Measurements from ENCODE around the gene ASGR2. TPM values are rescaled to one million over a fixed set of nuclear protein-coding genes. Genes with fewer than 3 reads are reported as not detected.

ASGR2 gene
- polyA plus RNA-seq, 1 of the 3 experiments (the other 2 are of a cell fraction) = not detected

DNA sequence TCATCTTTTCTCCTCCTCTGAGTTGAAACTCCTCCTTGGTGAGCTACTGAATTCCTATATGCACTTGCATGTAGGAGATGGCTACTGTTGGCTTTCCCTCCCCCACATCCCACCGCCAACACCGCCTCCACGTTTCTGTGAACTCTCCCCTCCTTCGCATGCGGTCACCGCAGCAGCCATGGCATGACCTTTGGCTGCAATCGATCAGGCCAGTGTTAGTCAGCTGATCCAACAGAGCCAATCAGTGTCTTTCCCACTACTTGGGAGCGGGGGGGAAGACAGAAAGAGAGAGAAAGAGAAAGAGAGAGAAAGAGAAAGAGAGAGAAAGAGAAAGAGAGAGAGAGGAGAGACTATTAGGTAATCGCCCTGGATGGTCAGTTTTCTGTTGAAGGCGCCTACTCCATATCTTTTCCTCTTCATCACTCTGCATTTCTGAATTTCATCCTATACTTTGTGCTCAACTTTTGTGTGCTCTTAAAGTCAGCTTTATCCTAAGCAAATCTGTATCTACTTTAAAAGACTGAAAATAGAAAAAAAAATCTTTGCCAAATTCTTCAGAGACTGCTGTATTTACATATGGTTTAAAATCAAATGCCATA is 41.8 kb upstream of the ASGR2 start:
- H4K20me1 ChIP-seq (ENCODE audit: insufficient read depth) = no peaks in the 10 kb centered on the region
- no peaks in the 10 kb centered on the region for H3K4me1 ChIP-seq (ENCODE audit: control insufficient read depth in 1 of 2, insufficient read depth in 2 of 2, low read depth in 1 of 2, low read length in 1 of 2)
- no peaks in the 10 kb centered on the region for H3F3A ChIP-seq (replicated peaks; ENCODE audit: insufficient read depth)
- H3K27me3 ChIP-seq (ENCODE audit: insufficient read depth) = peaks cover 88% of the 10 kb centered on the region
- no peak overlapping the region for H2AFZ ChIP-seq (ENCODE audit: low read depth)
- no peak overlapping the region for H3K4me2 ChIP-seq
- no peak overlapping the region for H3K4me3 ChIP-seq (ENCODE audit: low read depth in 2 of 2, low read length in 1 of 2)
- H3K79me2 ChIP-seq (ENCODE audit: insufficient read depth) = no peaks in the 10 kb centered on the region
- H3K9me3 ChIP-seq = no peaks in the 10 kb centered on the region
- no peak overlapping the region for H3K27ac ChIP-seq (ENCODE audit: low read depth in 2 of 2, low read length in 1 of 2)
- ChIA-PET CTCF (interaction anchor here (0.6 to 2.5 kb wide), 6 partner anchors 8 to 241 kb away, joined by 3 to 11 read pairs (median 3); no protein-coding TSS in a partner anchor), POLR2A (no interaction called here)
- H3K9ac ChIP-seq = no peak overlapping the region
- no peaks in the 10 kb centered on the region for H3K36me3 ChIP-seq (replicated peaks in 1 of 2; ENCODE audit: control insufficient read depth in 1 of 2, insufficient read depth in 2 of 2, low read length in 1 of 2)
- TF ChIP-seq, protein P1, sequence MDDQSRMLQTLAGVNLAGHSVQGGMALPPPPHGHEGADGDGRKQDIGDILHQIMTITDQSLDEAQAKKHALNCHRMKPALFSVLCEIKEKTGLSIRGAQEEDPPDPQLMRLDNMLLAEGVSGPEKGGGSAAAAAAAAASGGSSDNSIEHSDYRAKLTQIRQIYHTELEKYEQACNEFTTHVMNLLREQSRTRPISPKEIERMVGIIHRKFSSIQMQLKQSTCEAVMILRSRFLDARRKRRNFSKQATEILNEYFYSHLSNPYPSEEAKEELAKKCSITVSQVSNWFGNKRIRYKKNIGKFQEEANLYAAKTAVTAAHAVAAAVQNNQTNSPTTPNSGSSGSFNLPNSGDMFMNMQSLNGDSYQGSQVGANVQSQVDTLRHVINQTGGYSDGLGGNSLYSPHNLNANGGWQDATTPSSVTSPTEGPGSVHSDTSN (IDR thresholded peaks at IDR 0.05) = no peak
- TF ChIP-seq TEAD4 (IDR thresholded peaks at IDR 0.05; ENCODE audit: borderline replicate concordance, insufficient read depth) (no peak), RCOR1 (IDR thresholded peaks at IDR 0.05; ENCODE audit: low read length) (no peak), SIN3A (IDR thresholded peaks at IDR 0.05; ENCODE audit: borderline replicate concordance, low read depth, low read length) (no peak), EP300 (IDR thresholded peaks at IDR 0.05; ENCODE audit: borderline replicate concordance in 1 of 2, low read depth in 1 of 2, low read length in 1 of 2) (no peak), CHD2 (IDR thresholded peaks at IDR 0.05; ENCODE audit: low read length, partially characterized antibody) (no peak)
- 24% methylated on average over 10 of the region's 10 CpGs for WGBS (ENCODE audit: low lambda C conversion rate)
- H3K9me2 ChIP-seq = no peaks in the 10 kb centered on the region
- no peak for DNase-seq

DNA sequence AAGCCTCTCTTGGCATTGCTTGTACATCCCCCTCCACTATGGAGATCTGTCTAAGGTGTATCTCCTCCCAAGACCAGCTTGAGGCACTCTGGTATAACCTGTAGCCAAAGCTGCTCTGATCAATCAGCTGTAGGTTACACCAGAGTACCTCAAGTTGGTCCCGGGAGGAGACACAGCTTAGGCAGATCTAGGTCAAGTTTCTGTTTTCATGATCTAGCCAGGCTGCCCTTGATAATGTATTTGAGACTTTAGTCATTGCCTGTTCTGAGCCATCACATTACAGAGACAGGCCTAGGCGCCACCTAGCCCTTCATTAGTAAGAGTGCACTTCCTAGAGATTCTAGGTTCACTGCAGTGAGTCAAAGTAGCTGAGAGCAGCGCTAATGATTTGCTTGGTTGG is 33.1 kb upstream of the ASGR2 start:
- no peaks in the 10 kb centered on the region for H3K4me1 ChIP-seq (ENCODE audit: control insufficient read depth in 1 of 2, insufficient read depth in 2 of 2, low read depth in 1 of 2, low read length in 1 of 2)
- 13% methylated on average over 3 of the region's 3 CpGs for WGBS (ENCODE audit: low lambda C conversion rate)
- H3K9ac ChIP-seq = no peak overlapping the region
- peaks cover 73% of the 10 kb centered on the region for H3K27me3 ChIP-seq (ENCODE audit: insufficient read depth)
- H3K36me3 ChIP-seq (replicated peaks in 1 of 2; ENCODE audit: control insufficient read depth in 1 of 2, insufficient read depth in 2 of 2, low read length in 1 of 2) = no peaks in the 10 kb centered on the region
- no peaks in the 10 kb centered on the region for H3K9me3 ChIP-seq
- DNase-seq = no peak
- no peaks in the 10 kb centered on the region for H3F3A ChIP-seq (replicated peaks; ENCODE audit: insufficient read depth)
- no peaks in the 10 kb centered on the region for H3K79me2 ChIP-seq (ENCODE audit: insufficient read depth)
- no peak overlapping the region for H2AFZ ChIP-seq (ENCODE audit: low read depth)
- H3K4me3 ChIP-seq (ENCODE audit: low read depth in 2 of 2, low read length in 1 of 2) = no peak overlapping the region
- ChIA-PET CTCF (interaction anchor here (0.6 to 17.9 kb wide), 3 partner anchors 9 to 98 kb away, joined by 3 to 502 read pairs (median 30); partner anchors contain the start of gene SLC16A11), POLR2A (no interaction called here)
- no peak overlapping the region for H3K4me2 ChIP-seq
- no peaks in the 10 kb centered on the region for H4K20me1 ChIP-seq (ENCODE audit: insufficient read depth)
- no peaks in the 10 kb centered on the region for H3K9me2 ChIP-seq
- no peak overlapping the region for H3K27ac ChIP-seq (ENCODE audit: low read depth in 2 of 2, low read length in 1 of 2)
- TF ChIP-seq POLR2AphosphoS5 (IDR thresholded peaks at IDR 0.05; ENCODE audit: low read depth, low read length) (no peak), MXI1 (IDR thresholded peaks at IDR 0.05; ENCODE audit: low read depth, low read length) (no peak), CHD2 (IDR thresholded peaks at IDR 0.05; ENCODE audit: low read length, partially characterized antibody) (no peak), ELF1 (IDR thresholded peaks at IDR 0.05) (no peak), TCF12 (IDR thresholded peaks at IDR 0.05) (no peak), GATA2 (CRISPR knock-in tag; IDR thresholded peaks at IDR 0.05) (no peak), FOXM1 (IDR thresholded peaks at IDR 0.05; ENCODE audit: low read depth) (no peak), YY1 (IDR thresholded peaks at IDR 0.05; ENCODE audit: low read depth) (no peak), SIN3A (IDR thresholded peaks at IDR 0.05; ENCODE audit: borderline replicate concordance, low read depth, low read length) (no peak), RCOR1 (IDR thresholded peaks at IDR 0.05; ENCODE audit: low read length) (no peak), FOSL2 (IDR thresholded peaks at IDR 0.05; ENCODE audit: borderline replicate concordance, low read depth) (no peak)
- TF ChIP-seq, protein P2, sequence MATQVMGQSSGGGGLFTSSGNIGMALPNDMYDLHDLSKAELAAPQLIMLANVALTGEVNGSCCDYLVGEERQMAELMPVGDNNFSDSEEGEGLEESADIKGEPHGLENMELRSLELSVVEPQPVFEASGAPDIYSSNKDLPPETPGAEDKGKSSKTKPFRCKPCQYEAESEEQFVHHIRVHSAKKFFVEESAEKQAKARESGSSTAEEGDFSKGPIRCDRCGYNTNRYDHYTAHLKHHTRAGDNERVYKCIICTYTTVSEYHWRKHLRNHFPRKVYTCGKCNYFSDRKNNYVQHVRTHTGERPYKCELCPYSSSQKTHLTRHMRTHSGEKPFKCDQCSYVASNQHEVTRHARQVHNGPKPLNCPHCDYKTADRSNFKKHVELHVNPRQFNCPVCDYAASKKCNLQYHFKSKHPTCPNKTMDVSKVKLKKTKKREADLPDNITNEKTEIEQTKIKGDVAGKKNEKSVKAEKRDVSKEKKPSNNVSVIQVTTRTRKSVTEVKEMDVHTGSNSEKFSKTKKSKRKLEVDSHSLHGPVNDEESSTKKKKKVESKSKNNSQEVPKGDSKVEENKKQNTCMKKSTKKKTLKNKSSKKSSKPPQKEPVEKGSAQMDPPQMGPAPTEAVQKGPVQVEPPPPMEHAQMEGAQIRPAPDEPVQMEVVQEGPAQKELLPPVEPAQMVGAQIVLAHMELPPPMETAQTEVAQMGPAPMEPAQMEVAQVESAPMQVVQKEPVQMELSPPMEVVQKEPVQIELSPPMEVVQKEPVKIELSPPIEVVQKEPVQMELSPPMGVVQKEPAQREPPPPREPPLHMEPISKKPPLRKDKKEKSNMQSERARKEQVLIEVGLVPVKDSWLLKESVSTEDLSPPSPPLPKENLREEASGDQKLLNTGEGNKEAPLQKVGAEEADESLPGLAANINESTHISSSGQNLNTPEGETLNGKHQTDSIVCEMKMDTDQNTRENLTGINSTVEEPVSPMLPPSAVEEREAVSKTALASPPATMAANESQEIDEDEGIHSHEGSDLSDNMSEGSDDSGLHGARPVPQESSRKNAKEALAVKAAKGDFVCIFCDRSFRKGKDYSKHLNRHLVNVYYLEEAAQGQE (IDR thresholded peaks at IDR 0.05; ENCODE audit: low read depth, low read length) = no peak
- TF ChIP-seq, protein P3, sequence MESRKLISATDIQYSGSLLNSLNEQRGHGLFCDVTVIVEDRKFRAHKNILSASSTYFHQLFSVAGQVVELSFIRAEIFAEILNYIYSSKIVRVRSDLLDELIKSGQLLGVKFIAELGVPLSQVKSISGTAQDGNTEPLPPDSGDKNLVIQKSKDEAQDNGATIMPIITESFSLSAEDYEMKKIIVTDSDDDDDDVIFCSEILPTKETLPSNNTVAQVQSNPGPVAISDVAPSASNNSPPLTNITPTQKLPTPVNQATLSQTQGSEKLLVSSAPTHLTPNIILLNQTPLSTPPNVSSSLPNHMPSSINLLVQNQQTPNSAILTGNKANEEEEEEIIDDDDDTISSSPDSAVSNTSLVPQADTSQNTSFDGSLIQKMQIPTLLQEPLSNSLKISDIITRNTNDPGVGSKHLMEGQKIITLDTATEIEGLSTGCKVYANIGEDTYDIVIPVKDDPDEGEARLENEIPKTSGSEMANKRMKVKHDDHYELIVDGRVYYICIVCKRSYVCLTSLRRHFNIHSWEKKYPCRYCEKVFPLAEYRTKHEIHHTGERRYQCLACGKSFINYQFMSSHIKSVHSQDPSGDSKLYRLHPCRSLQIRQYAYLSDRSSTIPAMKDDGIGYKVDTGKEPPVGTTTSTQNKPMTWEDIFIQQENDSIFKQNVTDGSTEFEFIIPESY (IDR thresholded peaks at IDR 0.05; ENCODE audit: borderline replicate concordance, low read depth) = no peak
- TF ChIP-seq, protein P4, sequence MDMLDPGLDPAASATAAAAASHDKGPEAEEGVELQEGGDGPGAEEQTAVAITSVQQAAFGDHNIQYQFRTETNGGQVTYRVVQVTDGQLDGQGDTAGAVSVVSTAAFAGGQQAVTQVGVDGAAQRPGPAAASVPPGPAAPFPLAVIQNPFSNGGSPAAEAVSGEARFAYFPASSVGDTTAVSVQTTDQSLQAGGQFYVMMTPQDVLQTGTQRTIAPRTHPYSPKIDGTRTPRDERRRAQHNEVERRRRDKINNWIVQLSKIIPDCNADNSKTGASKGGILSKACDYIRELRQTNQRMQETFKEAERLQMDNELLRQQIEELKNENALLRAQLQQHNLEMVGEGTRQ (IDR thresholded peaks at IDR 0.05; ENCODE audit: borderline replicate concordance, low read depth, low read length) = no peak
- TF ChIP-seq, protein P5, sequence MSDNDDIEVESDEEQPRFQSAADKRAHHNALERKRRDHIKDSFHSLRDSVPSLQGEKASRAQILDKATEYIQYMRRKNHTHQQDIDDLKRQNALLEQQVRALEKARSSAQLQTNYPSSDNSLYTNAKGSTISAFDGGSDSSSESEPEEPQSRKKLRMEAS (IDR thresholded peaks at IDR 0.05; ENCODE audit: low read depth) = no peak

Measured in SK-N-SH (cell line).